ENCODE results near the gene POU4F1. TPM values are rescaled to one million over a fixed set of nuclear protein-coding genes. Genes with fewer than 3 reads are reported as not detected.
A peak's percentile ranks its signal among the peaks of the same experiment; 100 is the strongest.
"Not testable (repeated sequence)": the region's sequence is repeated elsewhere in the genome, so short reads cannot be mapped to it uniquely, and the experiment has no call there.

The POU4F1 gene
- not detected for total RNA-seq
- long read RNA-seq: 0 reads

GRCh38 chr13:78603240-78603957 is at the start of gene POU4F1:
TSS of gene POU4F1 (minus strand) at chr13:78603552. CDS start at chr13:78603326, 226 bp downstream.
- intact Hi-C loops (cut with DNase I): loop anchor here (10.0 kb wide), 1 partner anchor 51 kb away; the partner anchor contains the start of gene OBI1
- ATAC-seq (peak; percentile 20), DNase-seq (ENCODE audit: missing footprints) (peak; percentile 64)

- ATAC-seq (no peak), DNase-seq (ENCODE audit: missing footprints) (no peak)
- intact Hi-C loops (cut with DNase I): loop anchor here (10.0 kb wide), 1 partner anchor 48 kb away; the partner anchor contains the start of gene POU4F1
These were observed 49.3 kb upstream of the POU4F1 start for GRCh38 chr13:78652651-78653050.

- ATAC-seq: no peak
- no peak for DNase-seq (ENCODE audit: missing footprints)
- intact Hi-C loops (cut with DNase I): loop anchor here (10.0 kb wide), 1 partner anchor 46 kb away; the partner anchor contains the start of gene POU4F1
These were observed 47.3 kb upstream of the POU4F1 start for GRCh38 chr13:78650717-78651083.

- ATAC-seq (no peak), DNase-seq (ENCODE audit: missing footprints) (no peak)
- intact Hi-C loops (cut with DNase I): loop anchor here (10.0 kb wide), 1 partner anchor 45 kb away; the partner anchor contains the start of gene POU4F1
These were observed 46.8 kb upstream of the POU4F1 start for GRCh38 chr13:78649997-78650716.

- ATAC-seq; intact Hi-C loops (cut with DNase I); DNase-seq (ENCODE audit: missing footprints): not testable (repeated sequence)
These were observed 43.8 kb upstream of the POU4F1 start for GRCh38 chr13:78647109-78647678.

- DNase-seq (ENCODE audit: missing footprints) (no peak), ATAC-seq (no peak)
- intact Hi-C loops (cut with DNase I): no loop called here
These were observed 34.9 kb upstream of the POU4F1 start for GRCh38 chr13:78638216-78638615.

GRCh38 chr13:78636495-78636894 is 33.1 kb upstream of the POU4F1 start:
- DNase-seq (ENCODE audit: missing footprints) (no peak), ATAC-seq (no peak)
- intact Hi-C loops (cut with DNase I): no loop called here

GRCh38 chr13:78632996-78633395 is 29.6 kb upstream of the POU4F1 start:
- ATAC-seq (no peak), DNase-seq (ENCODE audit: missing footprints) (no peak)
- intact Hi-C loops (cut with DNase I): no loop called here

- intact Hi-C loops (cut with DNase I): no loop called here
- DNase-seq (ENCODE audit: missing footprints): no peak
- no peak for ATAC-seq
These were observed 27.7 kb upstream of the POU4F1 start for GRCh38 chr13:78631077-78631476.

GRCh38 chr13:78630511-78630910 is 27.2 kb upstream of the POU4F1 start:
- ATAC-seq: no peak
- intact Hi-C loops (cut with DNase I): no loop called here

GRCh38 chr13:78625384-78625783 is 22.0 kb upstream of the POU4F1 start:
- DNase-seq (ENCODE audit: missing footprints) (no peak), ATAC-seq (no peak)
- intact Hi-C loops (cut with DNase I): no loop called here

More at GRCh38 chr13:78630511-78630910, 27.2 kb upstream of the POU4F1 start:
- DNase-seq (ENCODE audit: missing footprints): no peak

- intact Hi-C loops (cut with DNase I): no loop called here
These were observed 19.8 kb upstream of the POU4F1 start for GRCh38 chr13:78623132-78623531.

GRCh38 chr13:78620936-78621470 is 17.7 kb upstream of the POU4F1 start:
- intact Hi-C loops (cut with DNase I): no loop called here
- no peak for DNase-seq (ENCODE audit: missing footprints)
- ATAC-seq: no peak

More at GRCh38 chr13:78623132-78623531, 19.8 kb upstream of the POU4F1 start:
- DNase-seq (ENCODE audit: missing footprints) (no peak), ATAC-seq (no peak)

GRCh38 chr13:78618411-78618810 is 15.1 kb upstream of the POU4F1 start:
- intact Hi-C loops (cut with DNase I): no loop called here
- DNase-seq (ENCODE audit: missing footprints): no peak
- no peak for ATAC-seq

- DNase-seq (ENCODE audit: missing footprints) (no peak), ATAC-seq (no peak)
- intact Hi-C loops (cut with DNase I): no loop called here
These were observed 7.7 kb upstream of the POU4F1 start for GRCh38 chr13:78611040-78611439.

GRCh38 chr13:78610381-78610883 is 7.1 kb upstream of the POU4F1 start:
- no peak for ATAC-seq
- intact Hi-C loops (cut with DNase I): no loop called here

GRCh38 chr13:78609464-78610205 is 6.3 kb upstream of the POU4F1 start:
- intact Hi-C loops (cut with DNase I): loop anchor here (10.0 kb wide), 1 partner anchor 45 kb away; the partner anchor contains the start of gene OBI1
- ATAC-seq (no peak), DNase-seq (ENCODE audit: missing footprints) (no peak)

More at GRCh38 chr13:78610381-78610883, 7.1 kb upstream of the POU4F1 start:
- DNase-seq (ENCODE audit: missing footprints): no peak
